HepG2 (cell line): Measurements from ENCODE around the gene TMTC1. TPM values are rescaled to one million over a fixed set of nuclear protein-coding genes. Genes with fewer than 3 reads are reported as not detected.

Experiments
- ATAC-seq: fragments of 200-7000 bp; cut with Tn5 transposase; 3 replicates; pipeline ENCODE4 v1.9.1; 2020; ENCODE audit warnings: mild to moderate bottlenecking, moderate library complexity
- BruUV-seq: library from RNA; stranded (reverse); fragments of 400-500 nt; replicated peaks from 2 replicates; lab custom pipeline; 2021; lab: Mats Ljungman, UMichigan
- CTCF ChIA-PET: fragments of 300-600 bp; formaldehyde crosslinking; extraction: SDS; loops from one replicate; lab custom pipeline; 2021; ENCODE audit warnings: low total read pairs, inconsistent platforms, low intra/inter-chr PET ratio; lab: Yijun Ruan, JAX
- POLR2A ChIA-PET: fragments of 350-600 bp; sonication (Branson Sonifier 250); formaldehyde crosslinking; loops from one replicate; lab custom pipeline; 2020; ENCODE audit warnings: antibody characterized with exemption, inconsistent platforms; lab: Yijun Ruan, JAX
- DNase-seq: peaks from one replicate; pipeline ENCODE4 v3.0.0-alpha.2; 2015; ENCODE audit warnings: low spot score
- FAIRE-seq: peaks from 3 replicates; lab custom pipeline; 2011; peaks lifted over from hg19 to GRCh38; lab: Jason Lieb, UNC
- H2AFZ ChIP-seq: one replicate; pipeline ENCODE4 v1.6.1; 2011; ENCODE audit warnings: low read length, inconsistent platforms
- H3K27ac ChIP-seq: fragments of 300-600 bp; 3 replicates; pipeline ENCODE4 v1.8.0; 2011; ENCODE audit warnings: mixed run types, mild to moderate bottlenecking, mixed read lengths, low read length, inconsistent platforms; ENCODE audit not compliant: insufficient read depth; ENCODE audit errors: extremely low read length
- H3K27me3 ChIP-seq, 2 experiments: fragments of 200-600 bp in 1 of 2; 2 replicates in 1 of 2; 3 replicates in 1 of 2; pipeline versions ENCODE4 v1.6.0 to v1.8.0; 2011; ENCODE audit warnings: low read length in 2 of 2, mild to moderate bottlenecking in 2 of 2, moderate library complexity in 2 of 2, inconsistent platforms in 1 of 2; ENCODE audit not compliant: insufficient read depth in 2 of 2, control insufficient read depth in 1 of 2
- H3K36me3 ChIP-seq, 2 experiments: fragments of 200-600 bp in 1 of 2; replicated peaks in 1 of 2; 2 replicates in 1 of 2; 3 replicates in 1 of 2; pipeline versions ENCODE4 v1.5.1 to v1.8.0; 2011; ENCODE audit warnings: low read length in 2 of 2, inconsistent platforms in 1 of 2; ENCODE audit not compliant: insufficient read depth in 2 of 2, control insufficient read depth in 1 of 2
- H3K4me1 ChIP-seq: 2 replicates; pipeline ENCODE4 v1.5.1; 2012; ENCODE audit warnings: low read length, inconsistent platforms; ENCODE audit not compliant: insufficient read depth
- H3K4me2 ChIP-seq: 2 replicates; pipeline ENCODE4 v1.6.0; 2011; ENCODE audit warnings: low read depth, low read length, inconsistent platforms
- H3K4me3 ChIP-seq, 3 experiments: fragments of 200-600 bp in 1 of 3; sonication (generic), shearing (Covaris generic) in 1 of 3; replicated peaks in 1 of 3; 2 replicates each; pipeline ENCODE4 v1.5.1; 2011 to 2016; ENCODE audit warnings: low read length in 3 of 3, inconsistent platforms in 2 of 3, low read depth in 2 of 3, mild to moderate bottlenecking in 2 of 3, control low read depth in 1 of 3, mixed read lengths in 1 of 3; ENCODE audit not compliant: insufficient read depth in 1 of 3
- H3K79me2 ChIP-seq: one replicate; pipeline ENCODE4 v1.6.1; 2011; ENCODE audit warnings: low read length, inconsistent platforms; ENCODE audit not compliant: insufficient read depth
- H3K9ac ChIP-seq: 2 replicates; pipeline ENCODE4 v1.6.0; 2011; ENCODE audit warnings: mild to moderate bottlenecking, low read depth, low read length, inconsistent platforms; ENCODE audit not compliant: insufficient read depth
- H3K9me3 ChIP-seq: 2 replicates; pipeline ENCODE4 v1.5.1; 2012; ENCODE audit warnings: mild to moderate bottlenecking, low read length
- H4K20me1 ChIP-seq: 2 replicates; pipeline ENCODE4 v1.6.0; 2011; ENCODE audit warnings: inconsistent platforms, mild to moderate bottlenecking, low read length, moderate library complexity; ENCODE audit not compliant: insufficient read depth
- FOSL1 ChIP-seq: sonication (generic); formaldehyde crosslinking; IDR thresholded peaks from 2 replicates; pipeline ENCODE4 v1.9.0; 2021; ENCODE audit warnings: missing genetic modification reagents, borderline replicate concordance
- IKZF4 ChIP-seq: sonication (generic); formaldehyde crosslinking; IDR thresholded peaks from 2 replicates; pipeline ENCODE4 v1.5.1; 2020; ENCODE audit warnings: borderline replicate concordance, mild to moderate bottlenecking, low read depth, missing genetic modification reagents; ENCODE audit errors: not compliant biosample characterization
- SPEN ChIP-seq: sonication (generic); formaldehyde crosslinking; IDR thresholded peaks from 2 replicates; pipeline ENCODE4 v1.5.1; 2020; ENCODE audit warnings: low read depth, mild to moderate bottlenecking, missing genetic modification reagents
- USF2 ChIP-seq, 2 experiments: sonication (generic) in 1 of 2; formaldehyde crosslinking in 1 of 2; IDR thresholded peaks; 2 replicates each; pipeline versions ENCODE4 v1.5.1 to v1.6.1; 2011 to 2020; ENCODE audit warnings: borderline replicate concordance in 1 of 2, low read depth in 1 of 2, low read length in 1 of 2, mild to moderate bottlenecking in 1 of 2, missing genetic modification reagents in 1 of 2, moderate library complexity in 1 of 2
- ZFP90 ChIP-seq: sonication (generic); formaldehyde crosslinking; IDR thresholded peaks from 2 replicates; pipeline ENCODE4 v1.8.0; 2022; ENCODE audit warnings: missing genetic modification reagents, mild to moderate bottlenecking, inconsistent platforms, borderline replicate concordance
- ZNF260 ChIP-seq: sonication (generic); formaldehyde crosslinking; IDR thresholded peaks from 2 replicates; pipeline ENCODE4 v1.4.0; 2020; ENCODE audit warnings: missing genetic modification reagents, low read depth, mild to moderate bottlenecking, borderline replicate concordance
- ZNF343 ChIP-seq: sonication (generic); formaldehyde crosslinking; IDR thresholded peaks from 2 replicates; pipeline ENCODE4 v1.4.0; 2020; ENCODE audit warnings: mild to moderate bottlenecking, missing genetic modification reagents
- WGBS: methylation state at CpG from one replicate; pipeline ENCODE4 v1.1.6; 2017; ENCODE audit warnings: low lambda C conversion rate; 5-methylcytosine and 5-hydroxymethylcytosine counted together
- in situ Hi-C: cut with HindIII; loops from 2 replicates; pipeline ENCODE4 v1.10.0; 2017; ENCODE audit warnings: low pct_unique_long_range_greater_than_20kb; ENCODE audit not compliant: extremely low pct_ligation_motif_present
- intact Hi-C: fragments of 100-400 bp; cut with micrococcal nuclease; formaldehyde crosslinking; loops from one replicate; pipeline ENCODE4 v1.10.0; 2022; ENCODE audit not compliant: unreplicated experiment
- polyA plus RNA-seq, 8 experiments: library from polyadenylated mRNA; depleted of rRNA in 3 of 8; stranded (reverse) in 7 of 8; unstranded in 1 of 8; fragments of >200 nt; fragmentation: Illumina TruSeq in 4 of 8; extraction: Trizol in 4 of 8; gene quantifications; 2 replicates each; pipeline versions ENCODE4 v1.2.1 to v1.2.3, GENCODE V29; 2011 to 2016; ENCODE audit warnings: low read depth in 4 of 8, missing spikeins in 1 of 8, mixed read lengths in 1 of 8; ENCODE audit not compliant: insufficient read depth in 1 of 8
- total RNA-seq, 5 experiments: library from RNA; depleted of rRNA; stranded (reverse); fragments of >200 nt; fragmentation: Illumina TruSeq; extraction: Trizol; gene quantifications; 2 replicates each; pipeline ENCODE4 v1.2.3, GENCODE V29; 2016; ENCODE audit warnings: low read depth in 1 of 5

The TMTC1 gene
- total and polyA plus RNA-seq, 2 of the 13 experiments (the other 11 are each of a cell fraction or from before 2014, with no cell fraction given): 0.69 to 1.8 TPM

DNA sequence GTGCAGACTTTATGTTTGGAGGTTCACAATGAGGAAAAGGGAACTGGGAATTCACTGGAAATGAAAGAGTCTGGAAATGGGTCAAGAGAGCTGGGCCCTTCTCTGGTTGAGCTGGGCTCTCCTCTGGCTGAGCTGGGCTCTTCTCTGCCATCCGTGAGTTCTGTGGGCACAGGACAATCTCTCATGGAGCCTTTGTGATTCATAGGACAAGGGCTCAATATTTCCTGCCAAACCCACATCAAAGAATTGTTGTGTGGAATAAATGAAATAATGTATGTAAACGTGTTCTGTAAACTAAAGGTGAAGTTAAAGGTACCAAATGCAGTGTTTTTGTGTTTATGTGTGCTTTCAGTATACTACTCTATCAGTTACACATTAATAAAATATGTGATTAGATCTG lies 190.7 kb downstream of the TMTC1 start (continued):
- no peak for TF ChIP-seq FOSL1 (CRISPR knock-in tag)

DNA sequence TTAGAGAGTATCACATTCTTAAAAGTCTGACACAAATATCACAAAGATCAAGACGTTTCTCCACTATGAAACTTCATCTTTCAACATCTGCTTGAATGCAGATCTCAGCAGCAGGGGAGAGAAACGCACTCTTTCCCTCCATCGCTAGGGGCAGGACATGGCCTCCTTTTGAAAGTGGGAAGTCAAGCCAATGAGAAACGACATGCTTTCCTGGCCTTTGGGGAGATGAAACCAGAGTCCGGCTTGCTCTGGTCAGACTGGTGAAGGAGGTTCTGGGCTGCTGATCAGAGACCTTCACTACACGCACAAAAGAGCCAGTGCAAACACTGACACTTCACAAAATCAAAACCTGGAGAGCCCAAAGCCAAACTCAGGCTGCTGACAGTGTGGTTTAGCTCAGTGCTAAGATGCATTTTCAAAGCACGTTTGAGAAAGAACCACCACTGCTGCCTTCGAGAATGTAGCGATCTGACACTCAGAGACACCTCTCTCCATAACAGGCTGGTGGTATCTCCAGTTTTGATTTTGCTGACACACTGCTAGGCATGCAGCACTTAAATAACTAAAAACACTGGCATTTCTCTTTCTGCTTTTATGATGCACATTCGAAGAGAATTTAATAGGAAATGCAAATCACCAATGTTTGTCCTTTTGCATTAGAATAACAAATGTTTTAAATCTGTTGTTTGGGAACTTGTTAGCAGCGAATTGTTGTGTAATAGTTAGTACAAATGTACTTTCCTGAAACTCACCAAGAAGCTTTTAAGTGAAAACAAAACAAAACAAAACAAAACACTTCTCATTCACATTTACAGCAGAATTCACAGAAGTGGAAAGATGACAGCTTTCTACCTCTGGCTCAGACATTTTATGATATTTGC lies 192.4 kb downstream of the TMTC1 start:
- H4K20me1 ChIP-seq: no peaks in the 10 kb centered on the region
- no peak overlapping the region for H3K4me3 ChIP-seq
- H3K79me2 ChIP-seq: no peaks in the 10 kb centered on the region
- H3K9ac ChIP-seq: no peak overlapping the region
- ChIA-PET CTCF (no interaction called here), POLR2A (no interaction called here)
- no peak overlapping the region for H2AFZ ChIP-seq
- H3K9me3 ChIP-seq: no peaks in the 10 kb centered on the region
- ATAC-seq (no peak; the same call in 2 of the 3 replicates), DNase-seq (no peak), FAIRE-seq (no peak)
- TF ChIP-seq USF2 (IDR thresholded peaks at IDR 0.05; ENCODE audit: low read depth, low read length) (no peak), USF2 (CRISPR knock-in tag; IDR thresholded peaks at IDR 0.05; ENCODE audit: borderline replicate concordance) (no peak), SPEN (no peak), IKZF4 (CRISPR knock-in tag) (no peak), ZNF260 (no peak), ZNF343 (CRISPR knock-in tag) (no peak), ZFP90 (no peak)
- H3K27me3 ChIP-seq: no peaks in the 10 kb centered on the region
- no peak overlapping the region for H3K4me2 ChIP-seq
- no peaks in the 10 kb centered on the region for H3K4me1 ChIP-seq
- no peaks in the 10 kb centered on the region for H3K36me3 ChIP-seq
- in situ Hi-C loops: no loop called here
- H3K27ac ChIP-seq: no peak overlapping the region
- no TSS peak for BruUV-seq
- WGBS: 44% methylated on average over 10 of the region's 11 CpGs
- intact Hi-C loops: no loop called here
